DOHH2 (cell line): ENCODE data around the gene CPOX.

ENCODE experiments used
- H3F3A ChIP-seq: fragments of 200-600 bp; sonication (generic), shearing (Covaris generic); 2 replicates; pipeline ENCODE4 v1.6.0; 2016; ENCODE audit warnings: antibody characterized with exemption, mild to moderate bottlenecking; ENCODE audit not compliant: control insufficient read depth, insufficient read depth
- H3K27ac ChIP-seq: fragments of 200-600 bp; sonication (generic); 2 replicates; pipeline ENCODE4 v1.5.1; 2014; ENCODE audit warnings: low read depth, mild to moderate bottlenecking, low read length, moderate library complexity
- H3K27me3 ChIP-seq: fragments of 200-600 bp; sonication (generic); 2 replicates; pipeline ENCODE4 v1.6.1; 2014; ENCODE audit warnings: mild to moderate bottlenecking, low read length, mixed read lengths; ENCODE audit not compliant: control insufficient read depth
- H3K36me3 ChIP-seq: fragments of 200-600 bp; sonication (generic); 2 replicates; pipeline ENCODE4 v1.6.1; 2014; ENCODE audit warnings: mild to moderate bottlenecking, low read length, moderate library complexity, mixed read lengths; ENCODE audit not compliant: control insufficient read depth
- H3K4me1 ChIP-seq: fragments of 200-600 bp; sonication (generic); 2 replicates; pipeline ENCODE4 v1.6.1; 2014; ENCODE audit warnings: mild to moderate bottlenecking, low read length, mixed read lengths; ENCODE audit not compliant: control insufficient read depth
- H3K4me2 ChIP-seq: fragments of 200-600 bp; sonication (generic); 2 replicates; pipeline ENCODE4 v1.6.0; 2014; ENCODE audit warnings: mild to moderate bottlenecking, low read length, moderate library complexity
- H3K4me3 ChIP-seq: fragments of 200-600 bp; sonication (generic); 2 replicates; pipeline ENCODE4 v1.5.1; 2014; ENCODE audit warnings: mild to moderate bottlenecking, low read length, mixed read lengths
- H3K79me2 ChIP-seq: fragments of 200-600 bp; sonication (generic); 2 replicates; pipeline ENCODE4 v1.6.1; 2014; ENCODE audit warnings: mild to moderate bottlenecking, low read length, mixed read lengths; ENCODE audit not compliant: control insufficient read depth
- H3K9me2 ChIP-seq: fragments of 200-600 bp; sonication (generic); replicated peaks from 2 replicates; pipeline ENCODE4 v1.6.1; 2014; ENCODE audit warnings: mild to moderate bottlenecking, low read length, mixed read lengths; ENCODE audit not compliant: control insufficient read depth
- H3K9me3 ChIP-seq: fragments of 200-600 bp; sonication (generic); 2 replicates; pipeline ENCODE4 v1.6.1; 2014; ENCODE audit warnings: antibody characterized with exemption, low read length, mixed read lengths; ENCODE audit not compliant: control insufficient read depth, insufficient read depth
- H4K20me1 ChIP-seq: fragments of 200-600 bp; sonication (generic); 2 replicates; pipeline ENCODE4 v1.6.0; 2014; ENCODE audit warnings: low read depth, mild to moderate bottlenecking, antibody characterized with exemption, low read length, moderate library complexity; ENCODE audit not compliant: control insufficient read depth, insufficient read depth
- EZH2phosphoT487 ChIP-seq: fragments of 200-600 bp; sonication (generic); IDR thresholded peaks from 2 replicates; pipeline ENCODE4 v1.6.1; 2017; ENCODE audit warnings: borderline replicate concordance, mild to moderate bottlenecking, antibody characterized with exemption, low read length, moderate library complexity, mixed read lengths
- TF ChIP-seq, protein P1 (sequence below): fragments of 200-600 bp; sonication (generic); IDR thresholded peaks from one replicate; pipeline ENCODE4 v1.5.1; 2014; ENCODE audit warnings: antibody characterized with exemption, mild to moderate bottlenecking, low read depth, low read length; ENCODE audit not compliant: poor library complexity, severe bottlenecking

CPOX gene

DNA sequence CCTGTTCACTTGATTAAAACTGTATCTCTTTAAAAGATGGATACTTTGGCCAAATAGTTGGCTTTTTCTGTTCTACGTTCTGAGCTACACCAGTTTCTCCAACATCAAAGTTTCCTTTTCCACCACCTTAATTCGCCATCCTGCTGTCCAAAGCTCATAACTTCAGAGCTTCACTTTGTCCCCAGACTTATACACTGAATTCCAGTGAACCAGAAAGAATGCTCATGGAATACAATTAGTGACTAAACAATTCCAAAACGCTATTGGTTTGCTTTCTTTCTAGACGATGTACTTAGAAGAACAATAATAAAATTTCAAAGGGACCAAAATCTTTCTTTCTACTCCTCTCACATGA lies 38.4 kb downstream of the CPOX start:
- Histone ChIP-seq H4K20me1 (no peaks in the 10 kb centered on the region), H3K27ac (no peak overlapping the region), H3K9me3 (no peaks in the 10 kb centered on the region), H3F3A (no peaks in the 10 kb centered on the region), H3K4me1 (peaks cover 70% of the 10 kb centered on the region), H3K27me3 (no peaks in the 10 kb centered on the region), H3K4me2 (no peak overlapping the region), H3K9me2 (no peaks in the 10 kb centered on the region), H3K4me3 (no peak overlapping the region), H3K36me3 (no peaks in the 10 kb centered on the region), H3K79me2 (no peaks in the 10 kb centered on the region)
- no peak for TF ChIP-seq EZH2phosphoT487
- TF ChIP-seq, protein P1, sequence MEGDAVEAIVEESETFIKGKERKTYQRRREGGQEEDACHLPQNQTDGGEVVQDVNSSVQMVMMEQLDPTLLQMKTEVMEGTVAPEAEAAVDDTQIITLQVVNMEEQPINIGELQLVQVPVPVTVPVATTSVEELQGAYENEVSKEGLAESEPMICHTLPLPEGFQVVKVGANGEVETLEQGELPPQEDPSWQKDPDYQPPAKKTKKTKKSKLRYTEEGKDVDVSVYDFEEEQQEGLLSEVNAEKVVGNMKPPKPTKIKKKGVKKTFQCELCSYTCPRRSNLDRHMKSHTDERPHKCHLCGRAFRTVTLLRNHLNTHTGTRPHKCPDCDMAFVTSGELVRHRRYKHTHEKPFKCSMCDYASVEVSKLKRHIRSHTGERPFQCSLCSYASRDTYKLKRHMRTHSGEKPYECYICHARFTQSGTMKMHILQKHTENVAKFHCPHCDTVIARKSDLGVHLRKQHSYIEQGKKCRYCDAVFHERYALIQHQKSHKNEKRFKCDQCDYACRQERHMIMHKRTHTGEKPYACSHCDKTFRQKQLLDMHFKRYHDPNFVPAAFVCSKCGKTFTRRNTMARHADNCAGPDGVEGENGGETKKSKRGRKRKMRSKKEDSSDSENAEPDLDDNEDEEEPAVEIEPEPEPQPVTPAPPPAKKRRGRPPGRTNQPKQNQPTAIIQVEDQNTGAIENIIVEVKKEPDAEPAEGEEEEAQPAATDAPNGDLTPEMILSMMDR, result no peak

DNA sequence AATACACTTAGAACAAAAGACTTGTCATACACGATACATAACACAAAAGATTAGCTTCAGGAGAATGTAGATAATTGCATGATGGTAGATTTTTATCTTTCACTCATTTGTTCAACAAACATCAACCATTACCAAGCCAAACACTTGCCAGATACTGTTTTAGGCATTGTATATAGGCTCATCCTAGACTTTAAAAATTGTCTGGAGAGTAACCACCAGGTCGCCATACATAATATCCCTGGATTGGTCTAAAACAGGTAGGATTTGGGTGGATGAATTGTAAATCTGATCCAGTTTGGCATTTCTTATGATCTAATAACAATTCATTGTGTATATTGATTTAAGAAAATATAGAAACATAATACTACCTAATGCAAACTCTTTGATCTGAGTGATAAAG lies 38.8 kb downstream of the CPOX start:
- Histone ChIP-seq H3K4me1 (peaks cover 70% of the 10 kb centered on the region), H3F3A (no peaks in the 10 kb centered on the region), H3K36me3 (no peaks in the 10 kb centered on the region), H3K9me2 (no peaks in the 10 kb centered on the region), H3K79me2 (no peaks in the 10 kb centered on the region), H4K20me1 (no peaks in the 10 kb centered on the region), H3K27me3 (no peaks in the 10 kb centered on the region), H3K4me2 (no peak overlapping the region), H3K27ac (no peak overlapping the region), H3K4me3 (no peak overlapping the region), H3K9me3 (no peaks in the 10 kb centered on the region)
- no peak for TF ChIP-seq EZH2phosphoT487
- TF ChIP-seq, protein P1, result no peak

DNA sequence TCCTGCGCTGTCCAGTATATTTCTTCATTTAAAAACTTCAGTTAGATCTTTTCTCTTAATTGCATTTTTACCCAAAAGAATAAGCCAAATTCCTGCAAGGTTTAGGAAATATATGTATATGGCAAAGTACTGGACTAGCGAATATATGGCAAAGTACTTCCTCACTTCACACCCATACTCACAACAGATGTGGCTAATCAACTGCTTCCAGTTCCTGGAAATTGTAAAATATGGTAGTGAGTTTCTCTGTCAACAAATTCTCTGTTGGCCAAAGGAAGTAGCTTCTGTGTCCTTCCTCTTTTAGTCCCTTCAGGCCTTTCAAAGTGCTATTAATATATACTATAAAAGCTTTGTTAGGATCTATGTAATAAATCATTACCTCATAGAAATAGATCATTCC lies 39.7 kb downstream of the CPOX start:
- Histone ChIP-seq H3K4me1 (peaks cover 71% of the 10 kb centered on the region), H3K36me3 (no peaks in the 10 kb centered on the region), H3F3A (no peaks in the 10 kb centered on the region), H3K79me2 (no peaks in the 10 kb centered on the region), H3K27me3 (no peaks in the 10 kb centered on the region), H3K4me2 (peak overlapping the region; percentile 27), H3K9me3 (no peaks in the 10 kb centered on the region), H4K20me1 (no peaks in the 10 kb centered on the region), H3K27ac (no peak overlapping the region), H3K9me2 (no peaks in the 10 kb centered on the region), H3K4me3 (0 out of 2 replicates have a peak overlapping the region, but pooled peaks have one; percentile 2)
- TF ChIP-seq EZH2phosphoT487, result no peak
- TF ChIP-seq, protein P1, result no peak

DNA sequence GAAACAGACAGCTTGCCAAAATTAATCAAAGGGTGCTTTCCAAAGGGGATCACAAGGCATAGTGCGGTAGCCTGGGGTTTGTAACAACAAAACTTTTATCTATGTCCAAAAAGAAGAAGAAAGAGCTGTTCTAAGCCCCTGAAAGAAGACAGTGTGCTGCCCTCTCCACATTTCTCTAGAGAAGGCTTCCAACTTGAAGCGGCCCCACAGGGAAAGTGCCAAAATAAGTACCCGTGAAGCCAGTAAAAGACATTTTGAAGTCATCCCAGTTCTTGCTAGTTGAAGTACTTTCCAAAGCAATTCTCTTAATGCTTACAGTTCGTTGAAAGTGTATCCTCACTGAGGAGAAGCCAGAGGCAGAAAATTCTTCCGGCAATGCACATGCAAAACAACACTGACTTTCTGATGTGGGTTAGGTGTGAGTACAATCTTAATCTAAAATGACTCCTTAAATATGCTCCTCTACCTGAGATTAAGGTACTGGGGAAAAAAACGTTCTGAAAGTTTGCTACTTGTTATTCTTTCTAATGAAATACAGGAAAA lies 40.3 kb downstream of the CPOX start:
- H3K36me3 ChIP-seq, result no peaks in the 10 kb centered on the region
- H4K20me1 ChIP-seq, result no peaks in the 10 kb centered on the region
- H3K27ac ChIP-seq, result no peak overlapping the region
- H3K9me2 ChIP-seq, result no peaks in the 10 kb centered on the region
- peaks cover 69% of the 10 kb centered on the region for H3K4me1 ChIP-seq
- H3K9me3 ChIP-seq, result no peaks in the 10 kb centered on the region
- H3K4me2 ChIP-seq, result peak overlapping the region; percentile 27; the same call in 1 of the 2 replicates
- H3K27me3 ChIP-seq, result no peaks in the 10 kb centered on the region
- no peak for TF ChIP-seq EZH2phosphoT487
- TF ChIP-seq, protein P1, result no peak
- no peak overlapping the region for H3K4me3 ChIP-seq
- no peaks in the 10 kb centered on the region for H3K79me2 ChIP-seq
- no peaks in the 10 kb centered on the region for H3F3A ChIP-seq
